H1 (cell line): ENCODE results near the gene HOXA13. TPM values are rescaled to one million over a fixed set of nuclear protein-coding genes. Genes with fewer than 3 reads are reported as not detected.

Experiments used
- KDM1A ChIP-seq: fragments of 200-600, 300-600 bp; sonication (generic); IDR thresholded peaks from 2 replicates; pipeline ENCODE4 v1.7.1; 2016; ENCODE audit warnings: mild to moderate bottlenecking, low read length, borderline replicate concordance
- POLR2AphosphoS5 ChIP-seq: IDR thresholded peaks from 2 replicates; pipeline ENCODE4 v1.6.1; 2011; ENCODE audit warnings: low read depth, low read length
- SIN3A ChIP-seq, 2 experiments: IDR thresholded peaks in 1 of 2; conservative IDR thresholded peaks in 1 of 2; 2 replicates each; pipeline ENCODE4 v1.6.1; 2011 to 2012; ENCODE audit warnings: low read length in 2 of 2, improper control_type of control experiment in 1 of 2, low read depth in 1 of 2, mild to moderate bottlenecking in 1 of 2
- SIRT6 ChIP-seq: IDR thresholded peaks from one replicate; pipeline ENCODE4 v1.7.1; 2012; ENCODE audit warnings: low read length, inconsistent platforms
- polyA plus RNA-seq, 7 experiments: library from polyadenylated mRNA; depleted of rRNA in 3 of 7; stranded (reverse) in 5 of 7; unstranded in 2 of 7; fragments of >200 nt in 5 of 7; fragments of 200-250 nt in 2 of 7; gene quantifications; 1 replicate in 5 of 7; 2 replicates in 1 of 7; 4 replicates in 1 of 7; pipeline versions ENCODE4 v1.2.1 to v1.2.3, GENCODE V29; 2011 to 2013; ENCODE audit warnings: missing spikeins in 2 of 7, mixed read lengths in 2 of 7
- total RNA-seq: library from RNA; stranded (reverse); fragmentation: NEBNext Ultra II Directional; extraction: Animal tissue kit (Norgen Biotek cat#: 25700); gene quantifications from 2 replicates; pipeline ENCODE4 v1.2.1, GENCODE V29; 2021

The HOXA13 gene
- total and polyA plus RNA-seq, 2 of the 8 experiments (the other 6 are each of a cell fraction or from before 2014, with no cell fraction given) = not detected

DNA sequence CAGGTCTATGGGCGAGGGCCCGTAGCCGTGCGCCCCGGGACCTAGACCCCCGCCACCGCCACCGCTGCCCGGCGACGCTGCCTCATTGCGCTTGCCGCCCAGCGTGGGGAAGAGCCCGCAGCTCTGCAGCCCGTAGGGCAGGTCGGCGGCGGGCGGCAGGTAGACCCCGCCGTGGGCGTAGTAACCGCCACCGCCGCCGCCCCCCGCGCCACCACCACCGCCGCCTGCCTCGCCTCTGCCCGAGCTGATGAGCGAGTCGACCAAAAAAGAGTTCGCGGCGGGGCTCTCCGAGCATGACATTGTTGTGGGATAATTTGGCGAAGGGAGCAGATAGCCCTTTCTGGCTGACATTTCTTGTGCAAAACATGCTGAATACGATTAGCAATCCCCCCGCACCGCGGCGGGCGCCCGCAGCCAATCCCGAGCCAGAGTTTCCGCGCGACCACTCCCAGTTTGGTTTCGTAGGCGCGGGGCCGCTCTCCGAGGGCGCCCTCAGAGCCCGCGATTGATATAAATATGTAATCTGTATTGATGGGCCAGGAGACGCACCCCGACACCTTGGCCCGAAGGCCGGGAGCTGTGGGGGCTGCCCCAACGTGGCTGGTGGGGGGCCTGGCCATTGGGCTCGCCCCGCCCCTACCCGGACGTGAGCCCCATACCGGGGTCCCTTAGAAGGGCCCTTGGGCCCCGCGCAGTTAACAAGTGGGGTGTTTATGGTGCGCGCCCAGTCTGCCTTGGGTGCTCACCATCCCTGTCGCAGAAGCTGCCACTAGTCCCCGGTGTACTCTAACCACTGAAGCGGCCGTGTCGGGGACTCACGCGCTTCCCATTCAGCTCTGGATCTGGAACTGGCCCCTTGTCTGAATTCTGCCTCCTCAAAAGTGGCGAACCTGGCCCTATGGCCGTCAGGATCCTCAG is 25.7 kb downstream of the HOXA13 start, which contains the start of gene HOXA10 (continued):
- no peak for TF ChIP-seq SIN3A (conservative IDR thresholded peaks at IDR 0.05 in 1 of 2, IDR thresholded peaks at IDR 0.05 in 1 of 2; ENCODE audit: low read depth in 1 of 2, low read length in 2 of 2)
- TF ChIP-seq KDM1A = no peak
- TF ChIP-seq SIRT6 = no peak
- TF ChIP-seq POLR2AphosphoS5 = no peak
